Testis (tissue), 2 donors: ENCODE results near the gene SFMBT2.

Experiments
- CTCF ChIP-seq, 3 experiments: fragments of 450-650 bp in 2 of 3; fragments of 200-600 bp in 1 of 3; sonication (generic) in 1 of 3; IDR thresholded peaks; one replicate each; pipeline ENCODE4 v1.5.1; 2016 to 2019; ENCODE audit warnings: antibody characterized with exemption in 3 of 3, mild to moderate bottlenecking in 2 of 3, moderate library complexity in 1 of 3
- POLR2A ChIP-seq: fragments of 450-650 bp; IDR thresholded peaks from one replicate; pipeline ENCODE4 v1.6.1; 2017; ENCODE audit warnings: antibody characterized with exemption, mild to moderate bottlenecking, moderate library complexity

DNA sequence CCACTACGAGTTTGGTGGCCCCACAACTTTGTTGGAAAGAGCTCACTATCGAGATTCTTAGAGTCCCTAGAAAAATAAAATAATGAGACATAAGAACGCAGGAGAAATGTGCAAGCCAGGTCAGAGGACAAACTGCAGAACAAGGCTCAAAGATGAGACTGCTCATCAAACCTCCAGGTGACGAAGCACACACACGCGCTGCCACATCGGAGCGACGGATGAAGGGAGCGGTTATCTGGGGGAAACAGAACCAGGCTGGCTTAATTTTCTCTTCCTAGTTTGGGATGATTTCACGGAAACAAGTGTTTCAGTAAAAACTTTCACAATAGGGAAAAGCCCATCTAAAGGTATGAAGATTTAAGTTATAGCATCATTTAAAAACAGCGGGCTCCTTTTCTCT, 231.3 kb downstream of the SFMBT2 start:
- TF ChIP-seq CTCF (IDR thresholded peaks at IDR 0.05) (no peak), POLR2A (no peak)
